HepG2 (cell line): ENCODE measurements around the gene CDC6. TPM values are rescaled to one million over a fixed set of nuclear protein-coding genes. Genes with fewer than 3 reads are reported as not detected.
A peak's percentile ranks its signal among the peaks of the same experiment; 100 is the strongest.

Experiments
- ATRX ChIP-seq: sonication (generic); formaldehyde crosslinking; IDR thresholded peaks from 2 replicates; pipeline ENCODE4 v1.4.0; 2020; ENCODE audit warnings: missing genetic modification reagents, borderline replicate concordance
- BORCS8-MEF2B ChIP-seq: sonication (generic); formaldehyde crosslinking; IDR thresholded peaks from 2 replicates; pipeline ENCODE4 v1.8.0; 2022; ENCODE audit warnings: mild to moderate bottlenecking, missing genetic modification reagents
- CEBPB ChIP-seq: IDR thresholded peaks from 2 replicates; pipeline ENCODE4 v1.6.1; 2011; ENCODE audit warnings: low read depth, low read length, improper control_type of control experiment, borderline replicate concordance
- FOXK1 ChIP-seq: sonication (generic); formaldehyde crosslinking; IDR thresholded peaks from 2 replicates; pipeline ENCODE4 v1.4.0; 2020; ENCODE audit warnings: low read depth, missing genetic modification reagents, borderline replicate concordance
- FOXM1 ChIP-seq: sonication (generic); formaldehyde crosslinking; IDR thresholded peaks from 2 replicates; pipeline ENCODE4 v1.5.0; 2020; ENCODE audit warnings: missing genetic modification reagents
- HDAC6 ChIP-seq: fragments of 200-600 bp; sonication (generic); IDR thresholded peaks from 2 replicates; pipeline ENCODE4 v1.7.0; 2017; ENCODE audit warnings: mild to moderate bottlenecking, antibody characterized with exemption, low read length, low read depth
- KDM5B ChIP-seq: sonication (generic); formaldehyde crosslinking; IDR thresholded peaks from 2 replicates; pipeline ENCODE4 v1.4.0; 2020; ENCODE audit warnings: missing genetic modification reagents, mild to moderate bottlenecking, borderline replicate concordance
- MTF1 ChIP-seq: sonication (generic); formaldehyde crosslinking; IDR thresholded peaks from 2 replicates; pipeline ENCODE4 v1.5.0; 2020; ENCODE audit warnings: missing genetic modification reagents
- NAIF1 ChIP-seq: sonication (generic); formaldehyde crosslinking; IDR thresholded peaks from 2 replicates; pipeline ENCODE4 v1.5.0; 2020; ENCODE audit warnings: mild to moderate bottlenecking, missing genetic modification reagents, borderline replicate concordance
- SSRP1 ChIP-seq: IDR thresholded peaks from 2 replicates; pipeline ENCODE4 v1.6.1; 2016; ENCODE audit warnings: control low read depth
- WIZ ChIP-seq: sonication (generic); formaldehyde crosslinking; IDR thresholded peaks from 2 replicates; pipeline ENCODE4 v1.5.1; 2020; ENCODE audit warnings: mild to moderate bottlenecking, missing genetic modification reagents
- XBP1 ChIP-seq: sonication (generic); formaldehyde crosslinking; IDR thresholded peaks from 2 replicates; pipeline ENCODE4 v1.5.0; 2020; ENCODE audit warnings: missing genetic modification reagents
- ZNF263 ChIP-seq: sonication (generic); formaldehyde crosslinking; IDR thresholded peaks from 2 replicates; pipeline ENCODE4 v1.4.0; 2020; ENCODE audit warnings: missing genetic modification reagents
- ZNF530 ChIP-seq: sonication (generic); formaldehyde crosslinking; IDR thresholded peaks from 2 replicates; pipeline ENCODE4 v1.5.0; 2020; ENCODE audit warnings: low read depth, mild to moderate bottlenecking, missing genetic modification reagents
- ZNF724P ChIP-seq: sonication (generic); formaldehyde crosslinking; IDR thresholded peaks from 2 replicates; pipeline ENCODE4 v1.8.0; 2022; ENCODE audit warnings: missing genetic modification reagents, borderline replicate concordance
- ZNF737 ChIP-seq: sonication (generic); formaldehyde crosslinking; IDR thresholded peaks from 2 replicates; pipeline ENCODE4 v1.5.0; 2020; ENCODE audit warnings: missing genetic modification reagents, mild to moderate bottlenecking, borderline replicate concordance
- ZNF773 ChIP-seq: sonication (generic); formaldehyde crosslinking; IDR thresholded peaks from 2 replicates; pipeline ENCODE4 v1.4.0; 2020; ENCODE audit warnings: missing genetic modification reagents, borderline replicate concordance
- ZNF841 ChIP-seq: sonication (generic); formaldehyde crosslinking; IDR thresholded peaks from 2 replicates; pipeline ENCODE4 v1.8.1; 2023; ENCODE audit warnings: missing genetic modification reagents, borderline replicate concordance
- polyA plus RNA-seq, 8 experiments: library from polyadenylated mRNA; depleted of rRNA in 3 of 8; stranded (reverse) in 7 of 8; unstranded in 1 of 8; fragments of >200 nt; fragmentation: Illumina TruSeq in 4 of 8; extraction: Trizol in 4 of 8; gene quantifications; 2 replicates each; pipeline versions ENCODE4 v1.2.1 to v1.2.3, GENCODE V29; 2011 to 2016; ENCODE audit warnings: low read depth in 4 of 8, missing spikeins in 1 of 8, mixed read lengths in 1 of 8; ENCODE audit not compliant: insufficient read depth in 1 of 8
- total RNA-seq, 5 experiments: library from RNA; depleted of rRNA; stranded (reverse); fragments of >200 nt; fragmentation: Illumina TruSeq; extraction: Trizol; gene quantifications; 2 replicates each; pipeline ENCODE4 v1.2.3, GENCODE V29; 2016; ENCODE audit warnings: low read depth in 1 of 5
- TF ChIP-seq, protein P1 (sequence below): sonication (generic); formaldehyde crosslinking; IDR thresholded peaks from 2 replicates; pipeline ENCODE4 v1.4.0; 2020; ENCODE audit warnings: missing genetic modification reagents
- TF ChIP-seq, protein P2 (sequence below): sonication (generic); formaldehyde crosslinking; IDR thresholded peaks from 2 replicates; pipeline ENCODE4 v1.4.0; 2020; ENCODE audit warnings: missing genetic modification reagents
- TF ChIP-seq, protein P3 (sequence below): sonication (generic); formaldehyde crosslinking; IDR thresholded peaks from 2 replicates; pipeline ENCODE4 v1.4.0; 2020; ENCODE audit warnings: mild to moderate bottlenecking, missing genetic modification reagents
- TF ChIP-seq, protein P4 (sequence below): IDR thresholded peaks from 2 replicates; pipeline ENCODE4 v1.4.0; 2020; ENCODE audit warnings: mild to moderate bottlenecking, missing genetic modification reagents

The CDC6 gene
- total and polyA plus RNA-seq, 2 of the 13 experiments (the other 11 are each of a cell fraction or from before 2014, with no cell fraction given) = 17.4 to 114 TPM

DNA sequence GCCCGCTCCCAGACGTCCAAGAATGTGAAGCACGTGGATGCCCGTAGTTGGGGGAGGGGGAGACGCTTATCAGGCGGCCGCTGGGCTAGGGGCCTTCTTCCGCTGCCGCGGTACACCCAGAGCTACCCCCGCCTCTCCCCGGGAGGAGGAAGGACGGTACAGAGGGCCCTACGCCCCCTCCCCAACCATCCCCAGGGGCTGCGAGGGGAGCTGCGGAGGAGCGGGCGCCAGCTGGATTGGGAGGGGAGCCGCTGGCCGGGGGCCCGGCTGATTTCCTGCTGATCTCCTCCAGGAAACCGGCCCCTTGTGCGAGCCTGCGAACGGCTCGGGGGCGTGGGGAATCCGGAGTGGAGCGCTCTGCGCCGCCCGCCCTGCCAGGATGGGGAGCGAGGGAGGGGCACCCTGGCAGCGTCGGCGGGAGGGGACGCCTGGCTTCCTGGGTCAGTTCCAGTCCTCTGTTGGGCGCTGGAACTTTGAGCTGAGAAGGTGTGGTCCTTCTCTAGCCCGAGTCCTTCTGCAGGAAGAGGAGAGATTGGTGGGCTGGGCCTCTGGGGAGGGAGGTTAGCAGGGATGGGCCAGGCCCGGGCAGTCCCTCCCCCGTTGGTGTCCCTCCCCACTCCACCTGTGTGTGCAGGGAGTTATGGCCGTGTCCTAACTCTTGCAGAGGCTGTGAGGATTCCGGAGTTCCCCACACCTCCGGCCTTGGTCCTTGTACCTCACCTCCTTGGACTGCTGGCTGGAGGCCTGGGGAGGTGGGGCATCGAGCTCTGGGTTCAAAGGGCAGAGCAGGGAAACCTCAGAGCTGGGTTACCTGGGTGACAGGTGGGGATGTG is 57.7 kb downstream of the CDC6 start (continued):
- no peak for TF ChIP-seq ZNF773 (CRISPR knock-in tag)
- no peak for TF ChIP-seq HDAC6
- TF ChIP-seq ZNF724P (CRISPR knock-in tag) = peak; percentile 41; the same call in 1 of the 2 replicates
- no peak for TF ChIP-seq ZNF263 (CRISPR knock-in tag)
- TF ChIP-seq ZNF737 (CRISPR knock-in tag) = no peak
- TF ChIP-seq, protein P1, sequence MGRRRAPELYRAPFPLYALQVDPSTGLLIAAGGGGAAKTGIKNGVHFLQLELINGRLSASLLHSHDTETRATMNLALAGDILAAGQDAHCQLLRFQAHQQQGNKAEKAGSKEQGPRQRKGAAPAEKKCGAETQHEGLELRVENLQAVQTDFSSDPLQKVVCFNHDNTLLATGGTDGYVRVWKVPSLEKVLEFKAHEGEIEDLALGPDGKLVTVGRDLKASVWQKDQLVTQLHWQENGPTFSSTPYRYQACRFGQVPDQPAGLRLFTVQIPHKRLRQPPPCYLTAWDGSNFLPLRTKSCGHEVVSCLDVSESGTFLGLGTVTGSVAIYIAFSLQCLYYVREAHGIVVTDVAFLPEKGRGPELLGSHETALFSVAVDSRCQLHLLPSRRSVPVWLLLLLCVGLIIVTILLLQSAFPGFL (CRISPR knock-in tag) = no peak
- TF ChIP-seq KDM5B = peak; percentile 82
- TF ChIP-seq MTF1 = no peak
- TF ChIP-seq, protein P2, sequence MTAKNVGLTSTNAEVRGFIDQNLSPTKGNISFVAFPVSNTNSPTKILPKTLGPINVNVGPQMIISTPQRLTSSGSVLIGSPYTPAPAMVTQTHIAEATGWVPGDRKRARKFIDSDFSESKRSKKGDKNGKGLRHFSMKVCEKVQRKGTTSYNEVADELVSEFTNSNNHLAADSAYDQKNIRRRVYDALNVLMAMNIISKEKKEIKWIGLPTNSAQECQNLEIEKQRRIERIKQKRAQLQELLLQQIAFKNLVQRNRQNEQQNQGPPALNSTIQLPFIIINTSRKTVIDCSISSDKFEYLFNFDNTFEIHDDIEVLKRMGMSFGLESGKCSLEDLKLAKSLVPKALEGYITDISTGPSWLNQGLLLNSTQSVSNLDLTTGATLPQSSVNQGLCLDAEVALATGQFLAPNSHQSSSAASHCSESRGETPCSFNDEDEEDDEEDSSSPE (CRISPR knock-in tag) = peak; percentile 55; the same call in 1 of the 2 replicates
- TF ChIP-seq ZNF841 = no peak
- no peak; the same call in none of the 2 replicates for TF ChIP-seq SSRP1 (CRISPR knock-in tag)
- TF ChIP-seq, protein P3, sequence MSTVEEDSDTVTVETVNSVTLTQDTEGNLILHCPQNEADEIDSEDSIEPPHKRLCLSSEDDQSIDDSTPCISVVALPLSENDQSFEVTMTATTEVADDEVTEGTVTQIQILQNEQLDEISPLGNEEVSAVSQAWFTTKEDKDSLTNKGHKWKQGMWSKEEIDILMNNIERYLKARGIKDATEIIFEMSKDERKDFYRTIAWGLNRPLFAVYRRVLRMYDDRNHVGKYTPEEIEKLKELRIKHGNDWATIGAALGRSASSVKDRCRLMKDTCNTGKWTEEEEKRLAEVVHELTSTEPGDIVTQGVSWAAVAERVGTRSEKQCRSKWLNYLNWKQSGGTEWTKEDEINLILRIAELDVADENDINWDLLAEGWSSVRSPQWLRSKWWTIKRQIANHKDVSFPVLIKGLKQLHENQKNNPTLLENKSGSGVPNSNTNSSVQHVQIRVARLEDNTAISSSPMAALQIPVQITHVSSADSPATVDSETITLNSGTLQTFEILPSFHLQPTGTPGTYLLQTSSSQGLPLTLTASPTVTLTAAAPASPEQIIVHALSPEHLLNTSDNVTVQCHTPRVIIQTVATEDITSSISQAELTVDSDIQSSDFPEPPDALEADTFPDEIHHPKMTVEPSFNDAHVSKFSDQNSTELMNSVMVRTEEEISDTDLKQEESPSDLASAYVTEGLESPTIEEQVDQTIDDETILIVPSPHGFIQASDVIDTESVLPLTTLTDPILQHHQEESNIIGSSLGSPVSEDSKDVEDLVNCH (CRISPR knock-in tag) = no peak
- no peak for TF ChIP-seq XBP1 (CRISPR knock-in tag)
- no peak for TF ChIP-seq ZNF530
- TF ChIP-seq ATRX = no peak
- TF ChIP-seq, protein P4, sequence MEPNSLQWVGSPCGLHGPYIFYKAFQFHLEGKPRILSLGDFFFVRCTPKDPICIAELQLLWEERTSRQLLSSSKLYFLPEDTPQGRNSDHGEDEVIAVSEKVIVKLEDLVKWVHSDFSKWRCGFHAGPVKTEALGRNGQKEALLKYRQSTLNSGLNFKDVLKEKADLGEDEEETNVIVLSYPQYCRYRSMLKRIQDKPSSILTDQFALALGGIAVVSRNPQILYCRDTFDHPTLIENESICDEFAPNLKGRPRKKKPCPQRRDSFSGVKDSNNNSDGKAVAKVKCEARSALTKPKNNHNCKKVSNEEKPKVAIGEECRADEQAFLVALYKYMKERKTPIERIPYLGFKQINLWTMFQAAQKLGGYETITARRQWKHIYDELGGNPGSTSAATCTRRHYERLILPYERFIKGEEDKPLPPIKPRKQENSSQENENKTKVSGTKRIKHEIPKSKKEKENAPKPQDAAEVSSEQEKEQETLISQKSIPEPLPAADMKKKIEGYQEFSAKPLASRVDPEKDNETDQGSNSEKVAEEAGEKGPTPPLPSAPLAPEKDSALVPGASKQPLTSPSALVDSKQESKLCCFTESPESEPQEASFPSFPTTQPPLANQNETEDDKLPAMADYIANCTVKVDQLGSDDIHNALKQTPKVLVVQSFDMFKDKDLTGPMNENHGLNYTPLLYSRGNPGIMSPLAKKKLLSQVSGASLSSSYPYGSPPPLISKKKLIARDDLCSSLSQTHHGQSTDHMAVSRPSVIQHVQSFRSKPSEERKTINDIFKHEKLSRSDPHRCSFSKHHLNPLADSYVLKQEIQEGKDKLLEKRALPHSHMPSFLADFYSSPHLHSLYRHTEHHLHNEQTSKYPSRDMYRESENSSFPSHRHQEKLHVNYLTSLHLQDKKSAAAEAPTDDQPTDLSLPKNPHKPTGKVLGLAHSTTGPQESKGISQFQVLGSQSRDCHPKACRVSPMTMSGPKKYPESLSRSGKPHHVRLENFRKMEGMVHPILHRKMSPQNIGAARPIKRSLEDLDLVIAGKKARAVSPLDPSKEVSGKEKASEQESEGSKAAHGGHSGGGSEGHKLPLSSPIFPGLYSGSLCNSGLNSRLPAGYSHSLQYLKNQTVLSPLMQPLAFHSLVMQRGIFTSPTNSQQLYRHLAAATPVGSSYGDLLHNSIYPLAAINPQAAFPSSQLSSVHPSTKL (CRISPR knock-in tag) = peak; percentile 51
- TF ChIP-seq WIZ (CRISPR knock-in tag) = no peak; the same call in 1 of the 2 replicates
- no peak for TF ChIP-seq FOXK1 (CRISPR knock-in tag)
- TF ChIP-seq BORCS8-MEF2B (CRISPR knock-in tag) = peak; percentile 7; the same call in 1 of the 2 replicates
- no peak for TF ChIP-seq CEBPB
- no peak for TF ChIP-seq FOXM1 (CRISPR knock-in tag)
- TF ChIP-seq NAIF1 = no peak
